Fibroblast of skin of back (primary cell): Measurements from ENCODE around the gene CD163L1.

Experiments
- DNase-seq: peaks from one replicate; pipeline ENCODE4 v3.0.0-alpha.2; 2013

CD163L1 gene

DNA sequence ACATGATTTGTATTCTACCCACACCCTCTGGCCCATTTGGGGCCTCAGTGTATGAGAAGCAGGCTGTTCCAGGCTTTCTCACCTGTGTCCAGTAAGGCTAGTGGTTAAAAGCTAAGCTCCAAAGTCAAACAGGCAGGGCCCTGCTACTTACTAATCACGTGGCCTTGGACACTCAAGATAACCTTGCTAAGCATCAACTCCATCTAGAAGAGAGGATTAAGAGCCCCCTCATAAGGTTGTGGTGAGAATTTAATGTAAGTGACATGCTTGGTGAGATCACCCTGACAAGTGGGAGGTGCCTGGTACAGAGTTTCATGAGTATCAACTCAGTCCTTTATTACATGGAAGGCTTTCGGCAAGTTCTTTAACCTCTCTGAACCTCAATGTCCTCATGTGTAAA, 122.3 kb downstream of the CD163L1 start:
- no peak for DNase-seq

DNA sequence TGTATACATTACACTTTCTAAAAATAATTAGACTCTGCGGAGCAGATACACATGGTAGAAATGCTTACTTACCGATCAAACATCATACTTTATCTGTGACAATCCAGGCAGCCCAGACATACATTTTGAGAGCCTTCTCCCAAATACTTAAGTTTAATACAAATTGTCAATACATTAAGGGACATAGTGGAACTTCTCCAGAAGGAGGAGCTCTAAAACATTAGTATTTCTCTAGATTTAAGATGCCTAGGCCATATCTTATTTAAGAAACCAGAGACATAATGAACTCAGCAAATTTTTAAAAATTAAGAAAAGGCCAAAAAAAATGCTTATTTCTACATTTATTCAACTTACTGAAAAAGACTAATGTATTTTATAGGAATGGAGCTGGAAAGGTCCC, 124.0 kb downstream of the CD163L1 start:
- no peak for DNase-seq

DNA sequence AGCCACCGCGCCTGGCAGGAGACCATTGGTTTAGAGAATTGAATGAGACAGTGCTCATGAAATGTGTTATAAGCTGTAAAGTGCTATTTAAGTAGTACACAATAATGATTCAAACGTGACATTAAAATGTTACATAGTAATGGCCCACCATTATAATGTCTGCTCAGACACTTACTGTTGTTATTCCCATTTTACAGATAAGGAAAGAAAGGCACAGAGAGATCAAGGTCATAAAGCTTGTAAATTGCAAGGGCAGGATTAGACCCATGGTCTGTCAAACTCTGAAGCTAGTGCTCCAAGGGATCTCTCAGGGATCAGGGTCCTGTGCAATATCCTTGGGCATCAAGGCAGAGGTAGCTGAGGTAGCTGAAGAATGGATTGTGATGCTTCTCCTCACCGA, 133.9 kb downstream of the CD163L1 start:
- no peak for DNase-seq
